ENCODE results near the gene KIAA1217.

KIAA1217 gene

DNA sequence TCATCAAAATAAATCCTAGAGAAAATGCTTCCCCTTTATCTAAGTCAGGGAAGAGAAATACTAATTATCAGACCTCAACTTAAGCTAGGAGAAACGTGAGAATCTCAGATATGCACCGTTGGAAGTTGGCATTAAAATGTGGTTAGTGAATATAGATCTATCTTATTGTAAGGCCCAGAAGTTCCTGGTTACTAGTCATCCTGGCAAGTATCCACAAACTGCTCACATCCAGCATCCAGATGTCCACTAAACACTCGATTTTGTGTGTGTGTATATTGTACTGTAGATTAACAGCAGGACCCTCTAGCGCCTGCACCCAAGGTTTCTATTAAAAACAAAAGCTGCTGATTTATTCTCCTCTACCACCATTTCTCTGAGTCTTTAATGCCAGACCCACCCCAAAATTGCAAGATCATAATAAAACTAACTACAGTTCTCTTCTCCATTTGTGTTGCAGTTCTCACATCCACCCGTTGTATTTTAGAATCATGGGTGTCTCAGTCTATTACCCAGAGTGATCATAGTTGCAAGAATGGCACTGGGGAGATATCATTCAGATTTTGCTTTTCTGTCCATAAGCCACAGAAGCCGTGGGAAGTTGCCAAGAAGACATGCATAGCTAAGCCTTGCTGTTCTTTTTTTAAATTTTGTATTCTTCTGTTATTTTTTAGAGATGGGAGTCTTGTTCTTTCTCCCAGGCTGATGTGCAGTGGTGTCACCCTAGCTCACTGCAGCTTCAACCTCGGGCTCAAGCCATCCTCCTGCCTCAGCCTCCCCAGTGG is 165.4 kb downstream of the KIAA1217 start:
- H3K4me3 ChIP-seq (IDR thresholded peaks at IDR 0.05; ENCODE audit: insufficient read depth, low read depth, low read length), result no peak overlapping the region
- H3K79me2 ChIP-seq (ENCODE audit: insufficient read depth, low read depth), result no peaks in the 10 kb centered on the region
- no peak overlapping the region for H3K9ac ChIP-seq
- H4K20me1 ChIP-seq (ENCODE audit: insufficient read depth), result no peaks in the 10 kb centered on the region
- H3K36me3 ChIP-seq (ENCODE audit: insufficient read depth), result no peaks in the 10 kb centered on the region
- H2AFZ ChIP-seq (ENCODE audit: low read depth), result no peak overlapping the region
- no peak overlapping the region for H3K4me2 ChIP-seq
- TF ChIP-seq CTCF (conservative IDR thresholded peaks at IDR 0.05; ENCODE audit: low read depth, low read length), result no peak
- no peak overlapping the region for H3K27ac ChIP-seq
- H3K4me1 ChIP-seq (ENCODE audit: low read depth, poor library complexity, severe bottlenecking), result peaks cover 18% of the 10 kb centered on the region
- no peaks in the 10 kb centered on the region for H3K27me3 ChIP-seq (ENCODE audit: insufficient read depth, low read depth)

DNA sequence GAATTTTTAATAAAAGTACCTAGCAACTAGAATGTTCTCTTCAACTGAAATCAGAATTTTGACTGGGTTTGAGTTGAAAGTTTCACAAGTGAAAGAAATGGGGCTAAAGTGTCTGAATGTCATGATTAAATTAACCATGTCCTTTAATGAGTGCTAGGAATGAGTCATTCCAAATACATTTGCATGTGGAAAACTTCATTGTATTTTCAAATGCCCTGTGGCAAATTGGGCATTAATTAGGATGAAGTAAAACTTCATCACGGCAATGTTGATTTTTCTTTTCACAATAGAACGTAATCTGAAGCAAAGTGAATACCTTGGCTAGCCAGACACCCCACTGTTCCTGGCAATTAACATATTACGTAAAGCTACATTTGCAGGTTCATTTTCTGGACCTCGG is 166.6 kb downstream of the KIAA1217 start:
- H3K4me1 ChIP-seq (ENCODE audit: low read depth, poor library complexity, severe bottlenecking), result peaks cover 18% of the 10 kb centered on the region
- no peaks in the 10 kb centered on the region for H3K36me3 ChIP-seq (ENCODE audit: insufficient read depth)
- no peak overlapping the region for H3K4me2 ChIP-seq
- H3K27me3 ChIP-seq (ENCODE audit: insufficient read depth, low read depth), result no peaks in the 10 kb centered on the region
- no peak overlapping the region for H3K4me3 ChIP-seq (IDR thresholded peaks at IDR 0.05; ENCODE audit: insufficient read depth, low read depth, low read length)
- no peak overlapping the region for H3K9ac ChIP-seq
- H4K20me1 ChIP-seq (ENCODE audit: insufficient read depth), result no peaks in the 10 kb centered on the region
- no peak overlapping the region for H2AFZ ChIP-seq (ENCODE audit: low read depth)
- H3K79me2 ChIP-seq (ENCODE audit: insufficient read depth, low read depth), result no peaks in the 10 kb centered on the region
- H3K27ac ChIP-seq, result no peak overlapping the region
- TF ChIP-seq CTCF (conservative IDR thresholded peaks at IDR 0.05; ENCODE audit: low read depth, low read length), result no peak

DNA sequence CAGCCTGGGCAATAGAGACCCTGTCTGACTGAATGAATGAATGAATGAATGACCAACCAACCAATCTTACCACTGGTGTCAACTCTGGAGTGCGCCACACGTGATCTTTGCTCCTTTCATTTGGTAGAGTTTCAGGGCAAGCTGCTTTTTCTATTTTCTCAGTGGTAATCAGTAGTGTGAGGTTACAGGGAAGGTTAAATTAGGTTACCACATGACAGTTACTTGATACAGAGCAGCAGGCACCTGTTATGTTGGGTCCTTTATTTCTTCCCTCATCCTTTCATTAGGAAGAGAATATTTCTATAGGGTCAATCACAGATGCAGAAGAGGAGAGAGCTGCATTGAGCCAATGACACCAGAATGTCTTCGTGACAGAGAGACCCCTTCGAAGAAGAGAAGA is 167.8 kb downstream of the KIAA1217 start:
- Histone ChIP-seq H3K27me3 (ENCODE audit: insufficient read depth, low read depth) (no peaks in the 10 kb centered on the region), H3K4me3 (IDR thresholded peaks at IDR 0.05; ENCODE audit: insufficient read depth, low read depth, low read length) (no peak overlapping the region), H3K36me3 (ENCODE audit: insufficient read depth) (no peaks in the 10 kb centered on the region), H3K79me2 (ENCODE audit: insufficient read depth, low read depth) (no peaks in the 10 kb centered on the region), H3K4me1 (ENCODE audit: low read depth, poor library complexity, severe bottlenecking) (peaks cover 20% of the 10 kb centered on the region), H4K20me1 (ENCODE audit: insufficient read depth) (no peaks in the 10 kb centered on the region), H3K4me2 (no peak overlapping the region), H2AFZ (ENCODE audit: low read depth) (no peak overlapping the region), H3K27ac (no peak overlapping the region), H3K9ac (no peak overlapping the region)
- no peak for TF ChIP-seq CTCF (conservative IDR thresholded peaks at IDR 0.05; ENCODE audit: low read depth, low read length)

DNA sequence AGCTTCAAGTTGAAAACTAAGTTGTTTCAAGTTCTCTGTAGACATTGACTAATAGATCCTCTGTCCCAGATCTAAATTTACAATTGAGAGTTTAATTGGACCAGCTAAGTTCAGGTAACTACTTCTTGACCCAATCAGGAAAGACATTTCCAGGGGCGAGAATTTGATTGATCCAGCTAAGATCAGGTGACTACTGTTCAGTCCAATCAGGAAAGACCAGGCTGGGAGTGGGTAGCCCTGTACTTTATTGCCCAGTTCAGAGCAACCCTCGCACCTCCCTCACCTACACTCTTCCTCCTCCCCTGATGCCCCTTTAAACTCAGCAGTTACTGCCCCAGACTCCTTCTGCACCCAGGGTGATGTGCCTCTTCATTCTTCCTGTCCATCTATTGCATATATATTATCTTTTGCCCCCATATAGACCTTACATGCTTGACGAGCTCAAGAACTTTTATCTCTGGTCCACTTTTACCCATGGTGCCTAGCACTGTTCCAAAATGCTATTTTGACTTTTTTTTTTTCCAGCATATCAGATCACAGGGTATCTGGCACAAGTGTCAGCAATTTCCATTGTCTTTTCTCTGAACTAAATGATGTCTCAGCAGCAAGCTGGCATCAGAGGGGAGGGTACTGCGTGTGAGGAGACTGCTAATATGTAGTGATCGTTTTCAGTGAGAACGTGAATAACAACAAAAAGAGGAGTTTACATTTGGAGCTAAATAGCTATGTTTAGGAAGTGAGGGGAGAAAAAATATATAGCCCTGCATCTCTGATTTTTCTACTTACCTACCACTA is 169.4 kb downstream of the KIAA1217 start:
- Histone ChIP-seq H3K4me2 (no peak overlapping the region), H3K4me3 (IDR thresholded peaks at IDR 0.05; ENCODE audit: insufficient read depth, low read depth, low read length) (no peak overlapping the region), H3K79me2 (ENCODE audit: insufficient read depth, low read depth) (no peaks in the 10 kb centered on the region), H2AFZ (ENCODE audit: low read depth) (no peak overlapping the region; the same call in 1 of the 2 replicates), H4K20me1 (ENCODE audit: insufficient read depth) (no peaks in the 10 kb centered on the region), H3K4me1 (ENCODE audit: low read depth, poor library complexity, severe bottlenecking) (peaks cover 36% of the 10 kb centered on the region), H3K36me3 (ENCODE audit: insufficient read depth) (no peaks in the 10 kb centered on the region), H3K27me3 (ENCODE audit: insufficient read depth, low read depth) (no peaks in the 10 kb centered on the region), H3K9ac (no peak overlapping the region), H3K27ac (no peak overlapping the region)
- TF ChIP-seq CTCF (conservative IDR thresholded peaks at IDR 0.05; ENCODE audit: low read depth, low read length), result no peak

All from KMS-11 (cell line).